SJCRH30 (cell line): ENCODE results near the gene BACH1. TPM values are rescaled to one million over a fixed set of nuclear protein-coding genes. Genes with fewer than 3 reads are reported as not detected.
"Not testable (repeated sequence)": the region's sequence is repeated elsewhere in the genome, so short reads cannot be mapped to it uniquely, and the experiment has no call there.

Experiments
- DNase-seq, 2 experiments: peaks; one replicate each; pipeline ENCODE4 v3.0.0-alpha.2; 2015 to 2020
- H3K27ac ChIP-seq: fragments of 250-450 bp; sonication (Bioruptor Pico); 2 replicates; pipeline ENCODE4 v1.5.1; 2020; ENCODE audit warnings: mild to moderate bottlenecking, moderate library complexity
- H3K27me3 ChIP-seq: fragments of 250-450 bp; sonication (Bioruptor Pico); 2 replicates; pipeline ENCODE4 v1.5.1; 2020; ENCODE audit warnings: mild to moderate bottlenecking, moderate library complexity
- H3K36me3 ChIP-seq: fragments of 250-450 bp; sonication (Bioruptor Pico); 2 replicates; pipeline ENCODE4 v1.5.1; 2020; ENCODE audit warnings: mild to moderate bottlenecking, moderate library complexity
- H3K4me1 ChIP-seq: fragments of 250-450 bp; sonication (Bioruptor Pico); 2 replicates; pipeline ENCODE4 v1.5.1; 2020; ENCODE audit warnings: mild to moderate bottlenecking, moderate library complexity
- H3K4me3 ChIP-seq: fragments of 250-450 bp; sonication (Bioruptor Pico); 2 replicates; pipeline ENCODE4 v1.5.1; 2020; ENCODE audit warnings: mild to moderate bottlenecking, moderate library complexity
- H3K9me3 ChIP-seq: fragments of 250-450 bp; sonication (Bioruptor Pico); replicated peaks from 2 replicates; pipeline ENCODE4 v1.5.1; 2020; ENCODE audit warnings: mild to moderate bottlenecking, moderate library complexity
- total RNA-seq: library from RNA; depleted of rRNA; stranded (reverse); fragments of >200 nt; shearing (Covaris generic); gene quantifications from 2 replicates; pipeline ENCODE4 v1.2.3, GENCODE V29; 2014

The BACH1 gene
- total RNA-seq, 1 experiment from 2014 or later: 91.1 TPM

- Histone ChIP-seq H3K27me3 (no peaks in the 10 kb centered on the region), H3K36me3 (no peaks in the 10 kb centered on the region), H3K27ac (no peak overlapping the region), H3K4me3 (no peak overlapping the region), H3K4me1 (no peaks in the 10 kb centered on the region), H3K9me3 (no peaks in the 10 kb centered on the region)
- DNase-seq: no peak
Observed at GRCh38 chr21:29271927-29272333, 26.8 kb upstream of the BACH1 start.

DNA sequence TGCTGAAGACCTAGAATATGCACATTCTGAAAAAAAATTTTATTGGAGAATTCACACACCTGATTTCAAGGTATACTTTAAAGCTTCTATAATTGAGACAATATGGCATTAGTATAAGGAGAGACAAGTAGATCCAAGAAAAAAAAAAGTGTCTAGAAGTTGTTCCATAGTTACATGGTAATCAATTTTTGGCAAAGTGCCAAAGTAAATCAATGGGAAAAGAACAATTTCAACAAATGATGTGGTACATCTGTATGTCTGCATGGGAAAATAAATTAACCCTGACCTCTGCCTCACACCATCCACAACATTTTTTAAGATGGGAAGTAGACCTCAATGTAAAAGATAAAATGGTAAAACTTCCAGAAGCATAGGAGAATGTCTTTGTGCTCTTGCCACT, 21.3 kb upstream of the BACH1 start:
- Histone ChIP-seq H3K4me3 (no peak overlapping the region), H3K9me3 (no peaks in the 10 kb centered on the region), H3K27me3 (no peaks in the 10 kb centered on the region), H3K36me3 (no peaks in the 10 kb centered on the region), H3K27ac (no peak overlapping the region), H3K4me1 (peaks cover 6% of the 10 kb centered on the region)
- no peak for DNase-seq

- peak; percentile 27 to 45 for DNase-seq
- Histone ChIP-seq H3K36me3 (no peaks in the 10 kb centered on the region), H3K4me1 (peaks cover 6% of the 10 kb centered on the region), H3K4me3 (no peak overlapping the region), H3K27ac (no peak overlapping the region), H3K9me3 (no peaks in the 10 kb centered on the region), H3K27me3 (no peaks in the 10 kb centered on the region)
Observed at GRCh38 chr21:29279558-29279957, 19.2 kb upstream of the BACH1 start.

DNA sequence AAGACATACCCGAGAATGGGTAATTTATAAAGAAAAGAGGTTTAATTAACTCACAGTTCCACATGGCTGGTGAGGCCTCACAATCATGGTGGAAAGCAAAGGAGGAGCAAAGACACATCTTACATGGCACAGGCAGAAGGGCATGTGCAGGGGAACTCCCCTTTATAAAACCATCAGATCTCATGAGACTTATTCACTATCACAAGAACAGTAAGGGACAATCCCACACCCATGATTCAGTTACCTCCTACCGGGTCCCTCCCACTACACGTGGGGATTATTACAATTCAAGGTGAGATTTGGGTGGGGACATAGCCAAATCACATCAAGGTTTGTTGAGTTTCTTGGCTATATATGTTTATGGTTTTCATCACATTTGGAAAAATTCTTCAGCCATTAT, 16.9 kb upstream of the BACH1 start:
- DNase-seq, H3K27ac ChIP-seq, H3K4me3 ChIP-seq, H3K27me3 ChIP-seq, H3K4me1 ChIP-seq, H3K36me3 ChIP-seq, H3K9me3 ChIP-seq: not testable (repeated sequence)

DNA sequence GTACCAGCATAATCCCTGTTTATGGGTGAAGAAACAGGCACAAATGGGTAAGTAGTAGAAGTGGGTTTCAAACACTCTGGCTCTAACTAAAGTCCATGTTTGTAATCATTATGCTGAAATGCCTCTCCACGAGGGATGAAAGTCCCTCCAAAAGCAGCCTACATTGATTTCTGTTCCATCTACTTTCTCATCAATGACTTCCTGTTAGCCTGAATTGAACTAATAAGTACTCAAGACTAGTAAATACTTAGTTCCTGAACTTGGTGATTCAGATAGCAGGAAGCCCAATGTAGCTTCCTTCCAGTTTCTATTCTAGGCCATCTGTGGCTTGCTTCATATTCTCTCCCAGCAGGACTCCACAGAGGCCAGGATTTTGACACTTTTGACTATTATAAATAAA, 11.3 kb upstream of the BACH1 start:
- DNase-seq: no peak
- H3K27me3 ChIP-seq: no peaks in the 10 kb centered on the region
- no peaks in the 10 kb centered on the region for H3K4me1 ChIP-seq
- H3K4me3 ChIP-seq: no peak overlapping the region
- H3K36me3 ChIP-seq: no peaks in the 10 kb centered on the region
- H3K27ac ChIP-seq: no peak overlapping the region
- no peaks in the 10 kb centered on the region for H3K9me3 ChIP-seq

GRCh38 chr21:29288239-29288638, 10.5 kb upstream of the BACH1 start:
- Histone ChIP-seq H3K4me3 (no peak overlapping the region), H3K4me1 (no peaks in the 10 kb centered on the region)
- DNase-seq: no peak

GRCh38 chr21:29289317-29289716, 9.4 kb upstream of the BACH1 start:
- Histone ChIP-seq H3K27ac (no peak overlapping the region), H3K4me1 (no peaks in the 10 kb centered on the region), H3K9me3 (no peaks in the 10 kb centered on the region), H3K4me3 (no peak overlapping the region), H3K36me3 (no peaks in the 10 kb centered on the region), H3K27me3 (no peaks in the 10 kb centered on the region)
- no peak for DNase-seq

More at GRCh38 chr21:29288239-29288638, 10.5 kb upstream of the BACH1 start:
- H3K36me3 ChIP-seq: no peaks in the 10 kb centered on the region
- no peak overlapping the region for H3K27ac ChIP-seq
- H3K9me3 ChIP-seq: no peaks in the 10 kb centered on the region
- H3K27me3 ChIP-seq: no peaks in the 10 kb centered on the region

DNA sequence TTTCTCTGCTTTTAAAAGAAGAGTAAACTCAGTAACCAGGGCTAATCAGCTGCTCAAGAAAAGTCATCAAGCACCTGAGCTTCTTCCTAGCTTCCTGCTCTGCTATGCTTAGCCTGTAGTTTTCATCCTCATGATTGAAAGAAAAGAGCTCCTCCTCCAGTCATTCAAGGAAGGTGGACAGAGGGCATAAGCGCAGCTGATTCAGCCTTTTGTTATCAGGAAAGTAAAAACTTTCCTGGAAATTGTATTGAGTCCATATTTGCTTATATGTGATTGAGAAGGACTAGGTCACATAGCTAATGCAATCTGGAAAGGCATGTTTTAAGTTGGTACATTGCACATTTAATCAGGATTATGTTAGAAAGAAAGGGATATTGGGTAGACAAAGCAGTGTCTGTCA, 8.5 kb upstream of the BACH1 start:
- no peaks in the 10 kb centered on the region for H3K9me3 ChIP-seq
- H3K4me1 ChIP-seq: no peaks in the 10 kb centered on the region
- H3K27me3 ChIP-seq: no peaks in the 10 kb centered on the region
- no peak for DNase-seq
- no peak overlapping the region for H3K4me3 ChIP-seq
- no peak overlapping the region for H3K27ac ChIP-seq
- no peaks in the 10 kb centered on the region for H3K36me3 ChIP-seq

- no peaks in the 10 kb centered on the region for H3K36me3 ChIP-seq
- DNase-seq: no peak
- H3K27me3 ChIP-seq: no peaks in the 10 kb centered on the region
- no peaks in the 10 kb centered on the region for H3K4me1 ChIP-seq
- H3K9me3 ChIP-seq: no peaks in the 10 kb centered on the region
- no peak overlapping the region for H3K27ac ChIP-seq
- H3K4me3 ChIP-seq: no peak overlapping the region
Observed at GRCh38 chr21:29293495-29293894, 5.2 kb upstream of the BACH1 start.

DNA sequence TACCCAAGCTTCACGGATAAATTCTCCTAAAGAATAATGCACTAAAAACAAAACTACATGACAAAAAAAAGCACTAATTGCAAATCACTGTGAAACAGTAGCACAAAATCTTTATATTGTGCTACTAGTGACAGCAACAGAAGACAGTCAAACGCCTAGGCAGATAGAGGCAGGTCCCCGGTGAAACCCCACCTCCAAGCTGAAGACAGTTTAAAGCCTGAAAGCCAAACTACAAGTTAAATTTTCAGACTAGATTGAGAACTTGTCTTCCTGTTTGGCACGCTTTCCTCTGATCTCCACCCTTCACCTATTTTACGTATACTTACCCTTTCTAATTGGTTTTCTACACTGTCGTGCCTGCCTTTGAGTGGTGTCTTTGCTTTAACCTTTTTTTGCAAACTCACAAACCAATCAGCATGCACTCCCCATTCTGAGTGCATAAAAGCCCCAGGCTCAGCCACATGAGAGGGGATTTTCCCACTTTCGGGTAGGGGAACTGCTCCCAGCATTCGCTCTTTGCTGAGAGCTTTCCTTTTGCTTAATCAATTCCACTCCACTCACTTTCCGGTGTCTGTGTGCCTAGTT, 3.6 kb upstream of the BACH1 start:
- H3K27ac ChIP-seq: no peak overlapping the region
- no peak for DNase-seq
- no peaks in the 10 kb centered on the region for H3K36me3 ChIP-seq
- H3K27me3 ChIP-seq: no peaks in the 10 kb centered on the region
- H3K9me3 ChIP-seq: no peaks in the 10 kb centered on the region
- H3K4me3 ChIP-seq: no peak overlapping the region
- no peaks in the 10 kb centered on the region for H3K4me1 ChIP-seq

DNA sequence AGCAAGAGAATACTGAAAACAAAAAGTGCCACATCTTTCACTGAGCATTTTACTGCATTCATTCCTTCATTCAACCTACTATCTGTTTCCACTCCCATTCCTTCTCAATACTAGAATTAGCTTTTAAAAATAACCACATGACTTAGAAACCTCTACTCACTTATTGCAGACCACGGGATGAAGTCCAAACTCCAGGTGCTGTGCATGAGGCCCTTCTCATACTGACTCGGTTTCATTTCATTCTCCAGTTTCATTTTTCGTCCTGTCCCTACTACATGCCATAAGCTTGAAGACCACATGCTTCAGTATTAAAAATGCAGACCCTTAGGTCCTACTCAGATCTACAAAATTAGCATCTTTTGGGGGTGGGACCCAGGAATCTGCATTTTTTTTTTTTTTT, 2.3 kb upstream of the BACH1 start:
- Histone ChIP-seq H3K27me3 (no peaks in the 10 kb centered on the region), H3K27ac (no peak overlapping the region), H3K4me1 (peaks cover 8% of the 10 kb centered on the region), H3K36me3 (no peaks in the 10 kb centered on the region), H3K9me3 (no peaks in the 10 kb centered on the region), H3K4me3 (no peak overlapping the region)
- DNase-seq: no peak

DNA sequence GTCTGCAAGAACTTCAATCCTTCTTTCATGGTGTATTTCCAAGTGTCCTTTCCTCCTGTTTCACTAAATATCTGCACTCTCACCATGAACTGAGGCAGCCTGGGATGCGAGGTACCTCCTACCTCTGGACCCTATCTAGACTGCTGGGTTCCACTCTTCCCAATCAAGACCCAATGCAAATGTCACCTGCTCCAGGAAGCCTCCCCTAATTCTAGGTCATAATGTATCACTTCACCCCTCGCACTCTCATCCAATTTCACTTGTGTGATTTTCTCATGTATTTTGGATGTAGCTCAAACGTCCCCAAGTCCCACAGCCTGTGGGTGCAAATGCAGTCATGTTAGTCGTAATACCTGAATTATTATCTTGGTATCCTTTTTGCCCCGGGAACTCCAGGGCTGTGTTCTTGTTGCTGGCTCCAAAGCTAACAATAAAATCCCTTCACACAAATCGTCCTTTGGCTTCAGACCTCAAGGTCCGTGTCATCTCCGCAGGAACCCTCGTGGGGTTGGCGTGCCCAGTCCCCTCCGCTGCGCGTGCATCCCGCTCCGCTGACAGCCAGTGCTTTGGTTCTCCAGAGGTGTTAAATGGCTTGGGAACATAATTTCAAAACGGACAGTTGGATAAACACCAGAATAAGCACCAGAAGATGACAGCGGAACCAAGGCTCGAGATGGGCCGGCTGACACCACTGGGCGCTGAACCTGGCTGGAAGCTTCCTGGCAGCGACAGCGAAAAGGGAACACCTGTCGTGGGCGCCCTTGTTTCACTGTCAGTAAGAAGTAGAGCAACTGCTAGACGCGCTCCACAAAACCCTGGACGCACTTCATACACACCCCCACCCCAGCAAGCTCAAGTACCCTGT, 1.0 kb upstream of the BACH1 start:
- Histone ChIP-seq H3K27ac (no peak overlapping the region), H3K27me3 (no peaks in the 10 kb centered on the region), H3K36me3 (no peaks in the 10 kb centered on the region), H3K9me3 (no peaks in the 10 kb centered on the region), H3K4me1 (peaks cover 8% of the 10 kb centered on the region), H3K4me3 (peak overlapping the region; percentile 85)
- DNase-seq: peak in 1 of 2 experiments; percentile 5

GRCh38 chr21:29299046-29299915, 559 bp downstream of the BACH1 start:
- DNase-seq: peak in 1 of 2 experiments; percentile 68
- H3K27ac ChIP-seq: peak overlapping the region; percentile 83

GRCh38 chr21:29299916-29300806, 1.4 kb downstream of the BACH1 start:
- H3K4me3 ChIP-seq: peak overlapping the region; percentile 85
- H3K36me3 ChIP-seq: no peaks in the 10 kb centered on the region
- peak; percentile 31 to 66 for DNase-seq
- H3K27ac ChIP-seq: peak overlapping the region; percentile 83
- H3K9me3 ChIP-seq: no peaks in the 10 kb centered on the region
- no peaks in the 10 kb centered on the region for H3K27me3 ChIP-seq
- peaks cover 8% of the 10 kb centered on the region for H3K4me1 ChIP-seq

More at GRCh38 chr21:29299046-29299915, 559 bp downstream of the BACH1 start:
- H3K36me3 ChIP-seq: no peaks in the 10 kb centered on the region
- H3K4me1 ChIP-seq: peaks cover 8% of the 10 kb centered on the region
- no peaks in the 10 kb centered on the region for H3K9me3 ChIP-seq
- peak overlapping the region; percentile 85 for H3K4me3 ChIP-seq
- no peaks in the 10 kb centered on the region for H3K27me3 ChIP-seq
